Fibroblast of lung (primary cell): ENCODE results near the gene METTL25B. TPM values are rescaled to one million over a fixed set of nuclear protein-coding genes. Genes with fewer than 3 reads are reported as not detected.

Experiments used
- DNase-seq, 2 donors: peaks; one replicate each; pipeline versions ENCODE4 v3.0.0 to v3.0.0-alpha.2; 2010; ENCODE audit warnings: low read depth in 2 of 2
- H2AFZ ChIP-seq: 2 replicates; pipeline ENCODE4 v1.5.1; 2012; ENCODE audit warnings: low read length, control low read depth, inconsistent platforms
- H3K27ac ChIP-seq: 2 replicates; pipeline ENCODE4 v1.5.1; 2011; ENCODE audit warnings: low read length, control low read depth; ENCODE audit not compliant: insufficient read depth
- H3K27me3 ChIP-seq: 2 replicates; pipeline ENCODE4 v1.5.1; 2011; ENCODE audit warnings: mild to moderate bottlenecking, low read length; ENCODE audit not compliant: control insufficient read depth, insufficient read depth
- H3K36me3 ChIP-seq: 2 replicates; pipeline ENCODE4 v1.5.1; 2011; ENCODE audit warnings: low read length; ENCODE audit not compliant: control insufficient read depth, insufficient read depth
- H3K4me1 ChIP-seq: 2 replicates; pipeline ENCODE4 v1.5.1; 2011; ENCODE audit warnings: low read length; ENCODE audit not compliant: control insufficient read depth, insufficient read depth; ENCODE audit errors: extremely low read depth
- H3K4me2 ChIP-seq: 2 replicates; pipeline ENCODE4 v1.5.1; 2011; ENCODE audit warnings: low read length, control low read depth; ENCODE audit not compliant: insufficient read depth; ENCODE audit errors: extremely low read depth
- H3K4me3 ChIP-seq, 4 experiments: fragments of 200-600 bp in 1 of 4; sonication (generic) in 1 of 4; replicated peaks in 1 of 4; 2 replicates each; pipeline ENCODE4 v1.5.1; 2011 to 2016; ENCODE audit warnings: low read length in 4 of 4, low read depth in 3 of 4, mild to moderate bottlenecking in 3 of 4, control low read depth in 2 of 4, inconsistent platforms in 1 of 4, mixed read lengths in 1 of 4; ENCODE audit not compliant: insufficient read depth in 1 of 4; ENCODE audit errors: control extremely low read depth in 1 of 4
- H3K79me2 ChIP-seq: 2 replicates; pipeline ENCODE4 v1.5.1; 2012; ENCODE audit warnings: mild to moderate bottlenecking, low read length, inconsistent platforms; ENCODE audit not compliant: control insufficient read depth, insufficient read depth
- H3K9ac ChIP-seq: 2 replicates; pipeline ENCODE4 v1.5.1; 2011; ENCODE audit warnings: mild to moderate bottlenecking, low read length, control low read depth; ENCODE audit not compliant: insufficient read depth
- H3K9me3 ChIP-seq: 2 replicates; pipeline ENCODE4 v1.5.1; 2012; ENCODE audit warnings: low read depth, low read length; ENCODE audit not compliant: control insufficient read depth, insufficient read depth
- H4K20me1 ChIP-seq: 2 replicates; pipeline ENCODE4 v1.5.1; 2011; ENCODE audit warnings: low read length; ENCODE audit not compliant: control insufficient read depth, insufficient read depth; ENCODE audit errors: extremely low read depth
- EZH2 ChIP-seq: IDR thresholded peaks from 2 replicates; pipeline ENCODE4 v1.5.1; 2012; ENCODE audit warnings: low read length, control low read depth, mild to moderate bottlenecking; ENCODE audit errors: missing control alignments
- polyA plus RNA-seq, 2 donors: library from polyadenylated mRNA; depleted of rRNA in 1 of 2; stranded (reverse) in 1 of 2; unstranded in 1 of 2; fragments of >200 nt; gene quantifications; 2 replicates each; pipeline ENCODE4 v1.2.1, GENCODE V29; 2011 to 2012; ENCODE audit warnings: missing spikeins in 1 of 2
- total RNA-seq: library from RNA; depleted of rRNA; stranded (reverse); fragments of >200 nt; gene quantifications from 2 replicates; pipeline ENCODE4 v1.2.1, GENCODE V29; 2014
- TF ChIP-seq, protein P1 (sequence below), 2 donors: IDR thresholded peaks in 1 of 2; conservative IDR thresholded peaks in 1 of 2; 1 replicate in 1 of 2; 2 replicates in 1 of 2; pipeline ENCODE4 v1.5.1; 2011 to 2012; ENCODE audit warnings: low read length in 2 of 2, control low read depth in 1 of 2, inconsistent platforms in 1 of 2, low read depth in 1 of 2, mild to moderate bottlenecking in 1 of 2

The METTL25B gene
- total and polyA plus RNA-seq, 2 donors (not counting 1 experiment from before 2014, with no cell fraction given) = 5.5 to 17.3 TPM

DNA sequence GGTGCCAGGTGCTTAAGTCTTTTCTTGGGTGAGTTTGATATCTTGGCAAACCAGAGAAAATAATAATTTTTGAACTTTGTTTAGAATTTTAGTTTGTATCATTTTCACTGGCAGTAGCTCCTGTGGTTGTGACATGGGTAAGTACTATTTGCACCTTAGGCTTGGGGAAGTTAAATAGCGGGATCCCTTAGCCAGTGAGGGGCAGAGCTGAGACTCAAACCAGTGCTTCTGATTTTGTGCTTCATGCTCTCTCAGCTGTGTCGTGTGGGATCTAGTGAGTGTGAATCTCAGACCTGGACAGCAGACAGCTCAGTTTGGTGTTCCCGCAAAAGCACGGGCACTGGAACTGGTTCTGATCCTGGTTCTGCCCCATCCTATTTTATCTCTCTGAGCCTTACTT is 48.7 kb downstream of the METTL25B start:
- DNase-seq = no peak
- Histone ChIP-seq H3K27ac (no peak overlapping the region), H2AFZ (no peak overlapping the region), H4K20me1 (peaks cover under 1% of the 10 kb centered on the region), H3K9me3 (no peaks in the 10 kb centered on the region), H3K27me3 (no peaks in the 10 kb centered on the region), H3K79me2 (peaks cover 62% of the 10 kb centered on the region), H3K4me2 (peak overlapping the region; percentile 13), H3K4me1 (peaks cover 7% of the 10 kb centered on the region), H3K9ac (no peak overlapping the region), H3K4me3 (no peak overlapping the region), H3K36me3 (no peaks in the 10 kb centered on the region)
- no peak for TF ChIP-seq EZH2
- TF ChIP-seq, protein P1, sequence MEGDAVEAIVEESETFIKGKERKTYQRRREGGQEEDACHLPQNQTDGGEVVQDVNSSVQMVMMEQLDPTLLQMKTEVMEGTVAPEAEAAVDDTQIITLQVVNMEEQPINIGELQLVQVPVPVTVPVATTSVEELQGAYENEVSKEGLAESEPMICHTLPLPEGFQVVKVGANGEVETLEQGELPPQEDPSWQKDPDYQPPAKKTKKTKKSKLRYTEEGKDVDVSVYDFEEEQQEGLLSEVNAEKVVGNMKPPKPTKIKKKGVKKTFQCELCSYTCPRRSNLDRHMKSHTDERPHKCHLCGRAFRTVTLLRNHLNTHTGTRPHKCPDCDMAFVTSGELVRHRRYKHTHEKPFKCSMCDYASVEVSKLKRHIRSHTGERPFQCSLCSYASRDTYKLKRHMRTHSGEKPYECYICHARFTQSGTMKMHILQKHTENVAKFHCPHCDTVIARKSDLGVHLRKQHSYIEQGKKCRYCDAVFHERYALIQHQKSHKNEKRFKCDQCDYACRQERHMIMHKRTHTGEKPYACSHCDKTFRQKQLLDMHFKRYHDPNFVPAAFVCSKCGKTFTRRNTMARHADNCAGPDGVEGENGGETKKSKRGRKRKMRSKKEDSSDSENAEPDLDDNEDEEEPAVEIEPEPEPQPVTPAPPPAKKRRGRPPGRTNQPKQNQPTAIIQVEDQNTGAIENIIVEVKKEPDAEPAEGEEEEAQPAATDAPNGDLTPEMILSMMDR (conservative IDR thresholded peaks at IDR 0.05 in 1 of 2, IDR thresholded peaks at IDR 0.05 in 1 of 2; ENCODE audit: low read depth in 1 of 2, low read length in 2 of 2) = no peak

DNA sequence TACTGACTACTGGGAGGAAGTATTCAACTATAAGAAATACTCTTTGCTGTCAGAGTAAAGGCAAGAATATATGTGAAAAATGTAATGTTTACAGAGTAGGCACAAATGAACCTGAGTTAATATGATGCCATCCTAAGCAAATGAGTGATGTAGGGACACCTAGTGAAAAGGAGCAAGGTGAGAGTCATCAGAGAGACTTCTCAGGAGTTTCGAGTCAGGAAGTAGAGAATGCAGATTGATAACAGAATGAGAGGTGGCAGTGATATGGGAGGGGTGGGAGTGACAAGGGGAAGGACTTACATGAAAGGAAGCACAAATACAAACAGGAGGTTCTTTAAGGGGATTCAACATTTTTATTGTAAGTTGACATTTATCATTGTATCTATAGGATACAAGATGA is 49.3 kb downstream of the METTL25B start:
- DNase-seq = no peak
- no peak overlapping the region for H3K27ac ChIP-seq

DNA sequence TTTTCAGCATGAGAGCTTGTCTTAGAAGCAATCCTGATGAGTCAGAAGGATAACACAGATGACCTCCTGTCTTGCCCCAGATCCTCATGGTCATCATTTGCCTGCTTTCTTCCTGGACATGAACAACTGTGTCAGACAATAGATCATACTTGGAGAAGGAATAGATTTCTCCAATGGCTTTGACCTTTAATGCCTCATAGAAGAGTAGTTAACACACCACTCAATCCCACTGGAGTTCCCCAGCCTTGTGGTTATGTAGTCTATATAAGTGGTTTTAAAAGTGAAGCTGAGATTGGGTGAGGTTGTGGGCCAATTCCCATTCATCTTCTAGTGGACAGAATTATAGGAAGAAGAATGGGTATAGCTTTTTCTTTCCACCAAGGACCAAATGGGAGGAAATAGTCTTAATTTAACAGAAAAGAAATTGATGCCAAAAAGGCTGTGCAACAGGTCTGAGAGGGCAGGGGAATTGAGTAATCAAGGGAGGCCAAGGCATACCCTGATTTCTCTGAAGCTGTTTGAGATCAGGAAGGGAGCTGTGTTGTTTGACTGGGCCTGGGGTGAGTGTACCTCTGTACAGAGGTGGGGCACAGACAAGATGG is 53.4 kb downstream of the METTL25B start:
- Histone ChIP-seq H4K20me1 (peaks cover 2% of the 10 kb centered on the region), H3K36me3 (peaks cover 9% of the 10 kb centered on the region), H3K27me3 (no peaks in the 10 kb centered on the region), H3K9me3 (no peaks in the 10 kb centered on the region), H3K27ac (peak overlapping the region; percentile 52), H3K4me2 (no peak overlapping the region), H3K79me2 (peaks cover 38% of the 10 kb centered on the region), H3K4me1 (peaks cover 9% of the 10 kb centered on the region), H2AFZ (no peak overlapping the region), H3K4me3 (no peak overlapping the region), H3K9ac (no peak overlapping the region)
- DNase-seq = peak; percentile 57 to 61
- no peak for TF ChIP-seq EZH2
- TF ChIP-seq, protein P1 (conservative IDR thresholded peaks at IDR 0.05 in 1 of 2, IDR thresholded peaks at IDR 0.05 in 1 of 2; ENCODE audit: low read depth in 1 of 2, low read length in 2 of 2) = no peak

More for the DNA sequence above, 49.3 kb downstream of the METTL25B start:
- Histone ChIP-seq H3K4me1 (peaks cover 9% of the 10 kb centered on the region), H2AFZ (no peak overlapping the region), H3K9ac (no peak overlapping the region), H4K20me1 (peaks cover 2% of the 10 kb centered on the region), H3K4me3 (no peak overlapping the region), H3K9me3 (no peaks in the 10 kb centered on the region), H3K79me2 (peaks cover 62% of the 10 kb centered on the region), H3K27me3 (no peaks in the 10 kb centered on the region), H3K36me3 (peaks cover 3% of the 10 kb centered on the region), H3K4me2 (no peak overlapping the region)
- TF ChIP-seq, protein P1 (conservative IDR thresholded peaks at IDR 0.05 in 1 of 2, IDR thresholded peaks at IDR 0.05 in 1 of 2; ENCODE audit: low read depth in 1 of 2, low read length in 2 of 2) = no peak
- TF ChIP-seq EZH2 = no peak
